K562 (cell line): ENCODE data around the gene BLZF1. TPM values are rescaled to one million over a fixed set of nuclear protein-coding genes. Genes with fewer than 3 reads are reported as not detected.

ENCODE experiments used
- ATAC-seq: fragments of 200-7000 bp; cut with Tn5 transposase; 3 replicates; pipeline ENCODE4 v1.9.1; 2020; ENCODE audit warnings: moderate library complexity
- BruUV-seq: library from RNA; stranded (reverse); fragments of 400-500 nt; replicated peaks from 2 replicates; lab custom pipeline; 2021; lab: Mats Ljungman, UMichigan
- CTCF ChIA-PET: fragments of 300-600 bp; formaldehyde crosslinking; extraction: SDS; loops from one replicate; lab custom pipeline; 2021; ENCODE audit warnings: low intra/inter-chr PET ratio; lab: Yijun Ruan, JAX
- POLR2A ChIA-PET: fragments of 300-600, 350-650 bp; sonication (Branson Sonifier 250); formaldehyde crosslinking; extraction: SDS; loops from one replicate; lab custom pipeline; 2021; ENCODE audit warnings: antibody characterized with exemption, inconsistent platforms; lab: Yijun Ruan, JAX
- DNase-seq, 4 experiments: peaks; one replicate each; pipeline versions ENCODE4 v3.0.0 to v3.0.0-alpha.2; 2011 to 2018; ENCODE audit warnings: low spot score in 3 of 4, mixed read lengths in 3 of 4; ENCODE audit errors: extremely low read depth in 1 of 4
- FAIRE-seq: peaks from 2 replicates; lab custom pipeline; 2011; peaks lifted over from hg19 to GRCh38; lab: Jason Lieb, UNC
- H2AFZ ChIP-seq: 2 replicates; pipeline ENCODE4 v1.6.0; 2011; ENCODE audit warnings: low read depth, low read length, control low read depth, inconsistent platforms
- H3K27ac ChIP-seq: fragments of 200-600 bp; 3 replicates; pipeline ENCODE4 v1.8.0; 2011; ENCODE audit warnings: low read depth, mild to moderate bottlenecking, control low read depth, inconsistent platforms, low read length, moderate library complexity, mixed read lengths; ENCODE audit errors: extremely low read depth
- H3K27me3 ChIP-seq, 2 experiments: fragments of 300-600 bp in 1 of 2; 2 replicates in 1 of 2; 3 replicates in 1 of 2; pipeline versions ENCODE4 v1.6.0 to v1.8.0; 2011; ENCODE audit warnings: inconsistent platforms in 2 of 2, low read length in 2 of 2, mild to moderate bottlenecking in 1 of 2, mixed read lengths in 1 of 2, moderate library complexity in 1 of 2; ENCODE audit not compliant: control insufficient read depth in 2 of 2, insufficient read depth in 2 of 2
- H3K36me3 ChIP-seq: fragments of 300-600 bp; 3 replicates; pipeline ENCODE4 v1.8.0; 2011; ENCODE audit warnings: mild to moderate bottlenecking, low read length, inconsistent platforms; ENCODE audit not compliant: control insufficient read depth, insufficient read depth
- H3K4me1 ChIP-seq, 2 experiments: fragments of 200-600 bp in 1 of 2; replicated peaks in 1 of 2; 2 replicates in 1 of 2; 3 replicates in 1 of 2; pipeline versions ENCODE4 v1.5.1 to v1.8.0; 2011; ENCODE audit warnings: inconsistent platforms in 2 of 2, low read length in 2 of 2, mild to moderate bottlenecking in 1 of 2, mixed read lengths in 1 of 2, moderate library complexity in 1 of 2; ENCODE audit not compliant: control insufficient read depth in 2 of 2, insufficient read depth in 2 of 2
- H3K4me2 ChIP-seq: 2 replicates; pipeline ENCODE4 v1.6.1; 2011; ENCODE audit warnings: low read length, control low read depth, inconsistent platforms, mixed read lengths; ENCODE audit not compliant: insufficient read depth
- H3K4me3 ChIP-seq: fragments of 200-600 bp; sonication (generic), shearing (Covaris generic); 2 replicates; pipeline ENCODE4 v1.5.1; 2016; ENCODE audit warnings: control low read depth, inconsistent platforms
- H3K79me2 ChIP-seq: fragments of 200-600 bp; 3 replicates; pipeline ENCODE4 v1.8.0; 2011; ENCODE audit warnings: low read length, inconsistent platforms; ENCODE audit not compliant: control insufficient read depth, insufficient read depth
- H3K9ac ChIP-seq, 2 experiments: 2 replicates each; pipeline versions ENCODE4 v1.6.0 to v1.6.1; 2011; ENCODE audit warnings: low read depth in 2 of 2, low read length in 2 of 2, control low read depth in 1 of 2, inconsistent platforms in 1 of 2, mild to moderate bottlenecking in 1 of 2, mixed read lengths in 1 of 2; ENCODE audit not compliant: insufficient read depth in 1 of 2
- H3K9me1 ChIP-seq: one replicate; pipeline ENCODE4 v1.6.0; 2011; ENCODE audit warnings: inconsistent platforms, mild to moderate bottlenecking, low read length, moderate library complexity; ENCODE audit not compliant: control insufficient read depth, insufficient read depth
- H3K9me3 ChIP-seq: replicated peaks from 2 replicates; pipeline ENCODE4 v1.5.1; 2011; ENCODE audit warnings: low read depth, low read length, inconsistent platforms; ENCODE audit not compliant: control insufficient read depth, insufficient read depth
- H4K20me1 ChIP-seq: replicated peaks from 2 replicates; pipeline ENCODE4 v1.6.1; 2011; ENCODE audit warnings: low read length, inconsistent platforms, mixed read lengths; ENCODE audit not compliant: control insufficient read depth, insufficient read depth
- ARHGAP35 ChIP-seq: fragments of 450-650 bp; IDR thresholded peaks from 2 replicates; pipeline ENCODE4 v1.6.1; 2018; ENCODE audit not compliant: partially characterized antibody
- ARNT ChIP-seq, 2 experiments: fragments of 450-650 bp; IDR thresholded peaks; 2 replicates each; pipeline ENCODE4 v1.6.1; 2016; ENCODE audit warnings: mild to moderate bottlenecking in 1 of 2
- BRD9 ChIP-seq: fragments of 450-650 bp; IDR thresholded peaks from 2 replicates; pipeline ENCODE4 v1.6.1; 2018; ENCODE audit warnings: low read depth; ENCODE audit not compliant: partially characterized antibody
- FOXP1 ChIP-seq: sonication (generic); formaldehyde crosslinking; IDR thresholded peaks from 2 replicates; pipeline ENCODE4 v1.8.0; 2022; ENCODE audit warnings: mild to moderate bottlenecking, missing genetic modification reagents
- GATAD2B ChIP-seq: fragments of 450-650 bp; IDR thresholded peaks from 2 replicates; pipeline ENCODE4 v1.6.1; 2017; ENCODE audit warnings: mild to moderate bottlenecking, borderline replicate concordance
- GTF2A2 ChIP-seq: IDR thresholded peaks from 2 replicates; pipeline ENCODE4 v1.6.1; 2016; ENCODE audit warnings: mild to moderate bottlenecking, missing genetic modification characterization, missing compliant biosample characterization
- MAFG ChIP-seq: fragments of 450-650 bp; conservative IDR thresholded peaks from 2 replicates; pipeline ENCODE4 v1.6.1; 2016; ENCODE audit warnings: missing genetic modification characterization, missing compliant biosample characterization
- NFYB ChIP-seq: IDR thresholded peaks from 2 replicates; pipeline ENCODE4 v1.6.1; 2011; ENCODE audit warnings: mild to moderate bottlenecking, moderate library complexity; ENCODE audit not compliant: insufficient read length; ENCODE audit errors: extremely low read depth
- NR2F6 ChIP-seq: fragments of 450-650 bp; formaldehyde crosslinking; IDR thresholded peaks from 2 replicates; pipeline ENCODE4 v1.4.0; 2020; ENCODE audit warnings: mild to moderate bottlenecking
- NR4A1 ChIP-seq, 2 experiments: fragments of 250-450 bp in 1 of 2; fragments of 450-650 bp in 1 of 2; sonication (Bioruptor Pico) in 1 of 2; IDR thresholded peaks; 2 replicates each; pipeline versions ENCODE4 v1.4.0 to v1.6.1; 2016 to 2020; ENCODE audit warnings: mild to moderate bottlenecking in 2 of 2, missing compliant biosample characterization in 1 of 2, missing genetic modification characterization in 1 of 2, moderate library complexity in 1 of 2
- RBM39 ChIP-seq: fragments of 200-400 bp; formaldehyde crosslinking; optimal IDR thresholded peaks from 2 replicates; pipeline ENCODE3; 2018; ENCODE audit warnings: low read depth, low read length
- SMAD4 ChIP-seq: fragments of 250-450 bp; sonication (Bioruptor Pico); conservative IDR thresholded peaks from 2 replicates; pipeline ENCODE4 v1.8.0; 2021; ENCODE audit warnings: inconsistent platforms, mild to moderate bottlenecking, moderate library complexity
- TRIM24 ChIP-seq, 2 experiments: fragments of 450-650 bp; IDR thresholded peaks; 2 replicates each; pipeline ENCODE4 v1.6.1; 2016
- TRIM28 ChIP-seq: fragments of 450-650 bp; IDR thresholded peaks from 2 replicates; pipeline ENCODE4 v1.6.1; 2017
- ZNF3 ChIP-seq: fragments of 250-450 bp; sonication (Bioruptor Pico); IDR thresholded peaks from 2 replicates; pipeline ENCODE4 v1.5.0; 2021; ENCODE audit warnings: mild to moderate bottlenecking, moderate library complexity
- WGBS: fragments of 100-300 bp; shearing (Covaris generic); methylation state at CpG from one replicate; pipeline ENCODE4 v1.1.6; 2016; ENCODE audit warnings: low coverage, mixed read lengths; ENCODE audit not compliant: insufficient coverage; ENCODE audit errors: missing lambda C conversion rate; 5-methylcytosine and 5-hydroxymethylcytosine counted together
- in situ Hi-C: fragments of 300-500 bp; cut with MboI; formaldehyde crosslinking; loops from 4 replicates; pipeline ENCODE4 v1.15.0; 2018; ENCODE audit warnings: inconsistent platforms, mixed read lengths
- intact Hi-C: fragments of 100-400 bp; cut with micrococcal nuclease; formaldehyde crosslinking; loops from 2 replicates; pipeline ENCODE4 v1.14.2; 2022
- polyA plus RNA-seq, 8 experiments: library from polyadenylated mRNA; depleted of rRNA in 4 of 8; stranded (reverse) in 5 of 8; unstranded in 3 of 8; fragments of >200 nt; fragmentation: Nextera tagmentation in 2 of 8; fragmentation: Illumina TruSeq in 1 of 8; extraction: Ambion mirVana in 2 of 8; extraction: Trizol in 1 of 8; gene quantifications; 2 replicates each; pipeline versions ENCODE4 v1.2.1 to v1.2.3, GENCODE V29; 2011 to 2014; ENCODE audit warnings: inconsistent platforms in 1 of 8, missing spikeins in 1 of 8
- total RNA-seq, 7 experiments: library from RNA; depleted of rRNA in 6 of 7; stranded (reverse); fragments of >200 nt in 6 of 7; fragmentation: Illumina TruSeq in 2 of 7; extraction: Trizol in 2 of 7; gene quantifications; 2 replicates each; pipeline versions ENCODE4 v1.2.1 to v1.2.3, GENCODE V29; 2011 to 2021; ENCODE audit warnings: low replicate concordance in 1 of 7
- TF ChIP-seq, protein P1 (sequence below): sonication (generic); formaldehyde crosslinking; IDR thresholded peaks from 2 replicates; pipeline ENCODE4 v1.8.1; 2023; ENCODE audit warnings: mild to moderate bottlenecking, missing genetic modification reagents
- TF ChIP-seq, protein P2 (sequence below): sonication (generic); formaldehyde crosslinking; IDR thresholded peaks from 2 replicates; pipeline ENCODE4 v1.8.1; 2022; ENCODE audit warnings: missing genetic modification reagents
- TF ChIP-seq, protein P3 (sequence below), 2 experiments: IDR thresholded peaks; 2 replicates each; pipeline ENCODE4 v1.6.1; 2012; ENCODE audit warnings: improper control_type of control experiment in 2 of 2, low read depth in 2 of 2, low read length in 2 of 2, borderline replicate concordance in 1 of 2

Gene BLZF1
- total and polyA plus RNA-seq, 9 of the 15 experiments (the other 6 are each of a cell fraction or from before 2014, with no cell fraction given), result 20.5 to 32.8 (median 25.3) TPM

DNA sequence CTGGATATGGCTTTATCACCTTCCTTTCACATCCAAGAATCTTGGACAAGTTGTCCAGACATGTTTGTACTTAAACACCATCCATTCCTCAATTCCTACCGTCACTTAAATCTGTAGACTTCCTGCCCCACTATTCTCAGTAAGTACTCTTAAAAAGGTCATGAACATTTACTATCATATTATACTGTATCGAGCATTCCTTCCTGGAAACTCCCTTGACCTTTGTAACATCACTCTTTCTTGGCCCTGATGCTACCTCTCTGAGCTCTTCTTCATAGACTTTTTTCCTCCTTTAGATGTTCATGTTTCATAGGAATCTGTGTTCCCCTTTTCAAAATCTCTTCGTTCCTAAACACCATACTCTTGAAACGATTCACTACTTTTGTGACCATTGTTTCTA is 15.5 kb downstream of the BLZF1 start:
- Histone ChIP-seq H3K79me2 (no peaks in the 10 kb centered on the region), H3K36me3 (peaks cover 76% of the 10 kb centered on the region), H3K4me1 (no peaks in the 10 kb centered on the region), H3K4me2 (no peak overlapping the region), H3K9me3 (no peaks in the 10 kb centered on the region), H3K9ac (no peak overlapping the region), H3K9me1 (no peaks in the 10 kb centered on the region), H3K27ac (no peak overlapping the region), H3K4me3 (no peak overlapping the region), H3K27me3 (no peaks in the 10 kb centered on the region), H2AFZ (no peak overlapping the region), H4K20me1 (no peaks in the 10 kb centered on the region)
- BruUV-seq, result no TSS peak
- FAIRE-seq, result no peak
- DNase-seq, result no peak
- intact Hi-C loops (no loop called here), in situ Hi-C loops (no loop called here)
- WGBS, result 70% methylated on average over 4 of the region's 4 CpGs
- ATAC-seq, result no peak
- POLR2A ChIA-PET, result interaction anchor here (1.4 kb wide), 1 partner anchor 15 kb away, joined by 4 read pairs; the partner anchor contains the start of genes BLZF1 and NME7
- CTCF ChIA-PET, result no interaction called here
- TF ChIP-seq, protein P1, sequence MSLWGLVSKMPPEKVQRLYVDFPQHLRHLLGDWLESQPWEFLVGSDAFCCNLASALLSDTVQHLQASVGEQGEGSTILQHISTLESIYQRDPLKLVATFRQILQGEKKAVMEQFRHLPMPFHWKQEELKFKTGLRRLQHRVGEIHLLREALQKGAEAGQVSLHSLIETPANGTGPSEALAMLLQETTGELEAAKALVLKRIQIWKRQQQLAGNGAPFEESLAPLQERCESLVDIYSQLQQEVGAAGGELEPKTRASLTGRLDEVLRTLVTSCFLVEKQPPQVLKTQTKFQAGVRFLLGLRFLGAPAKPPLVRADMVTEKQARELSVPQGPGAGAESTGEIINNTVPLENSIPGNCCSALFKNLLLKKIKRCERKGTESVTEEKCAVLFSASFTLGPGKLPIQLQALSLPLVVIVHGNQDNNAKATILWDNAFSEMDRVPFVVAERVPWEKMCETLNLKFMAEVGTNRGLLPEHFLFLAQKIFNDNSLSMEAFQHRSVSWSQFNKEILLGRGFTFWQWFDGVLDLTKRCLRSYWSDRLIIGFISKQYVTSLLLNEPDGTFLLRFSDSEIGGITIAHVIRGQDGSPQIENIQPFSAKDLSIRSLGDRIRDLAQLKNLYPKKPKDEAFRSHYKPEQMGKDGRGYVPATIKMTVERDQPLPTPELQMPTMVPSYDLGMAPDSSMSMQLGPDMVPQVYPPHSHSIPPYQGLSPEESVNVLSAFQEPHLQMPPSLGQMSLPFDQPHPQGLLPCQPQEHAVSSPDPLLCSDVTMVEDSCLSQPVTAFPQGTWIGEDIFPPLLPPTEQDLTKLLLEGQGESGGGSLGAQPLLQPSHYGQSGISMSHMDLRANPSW, result no peak
- TF ChIP-seq FOXP1 (CRISPR knock-in tag) (no peak), ARNT (IDR thresholded peaks at IDR 0.05) (no peak), NR4A1 (CRISPR knock-in tag; IDR thresholded peaks at IDR 0.05) (no peak), NR4A1 (tag; IDR thresholded peaks at IDR 0.05) (no peak), NFYB (no peak), GTF2A2 (no peak), GATAD2B (no peak), TRIM24 (IDR thresholded peaks at IDR 0.05) (no peak), ARHGAP35 (no peak), NR2F6 (CRISPR knock-in tag) (no peak), MAFG (tag) (no peak), RBM39 (no peak), TRIM28 (no peak), SMAD4 (CRISPR knock-in tag) (no peak), BRD9 (no peak), ZNF3 (CRISPR knock-in tag) (no peak)
- TF ChIP-seq, protein P2, sequence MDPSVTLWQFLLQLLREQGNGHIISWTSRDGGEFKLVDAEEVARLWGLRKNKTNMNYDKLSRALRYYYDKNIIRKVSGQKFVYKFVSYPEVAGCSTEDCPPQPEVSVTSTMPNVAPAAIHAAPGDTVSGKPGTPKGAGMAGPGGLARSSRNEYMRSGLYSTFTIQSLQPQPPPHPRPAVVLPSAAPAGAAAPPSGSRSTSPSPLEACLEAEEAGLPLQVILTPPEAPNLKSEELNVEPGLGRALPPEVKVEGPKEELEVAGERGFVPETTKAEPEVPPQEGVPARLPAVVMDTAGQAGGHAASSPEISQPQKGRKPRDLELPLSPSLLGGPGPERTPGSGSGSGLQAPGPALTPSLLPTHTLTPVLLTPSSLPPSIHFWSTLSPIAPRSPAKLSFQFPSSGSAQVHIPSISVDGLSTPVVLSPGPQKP (CRISPR knock-in tag), result no peak
- TF ChIP-seq, protein P3, sequence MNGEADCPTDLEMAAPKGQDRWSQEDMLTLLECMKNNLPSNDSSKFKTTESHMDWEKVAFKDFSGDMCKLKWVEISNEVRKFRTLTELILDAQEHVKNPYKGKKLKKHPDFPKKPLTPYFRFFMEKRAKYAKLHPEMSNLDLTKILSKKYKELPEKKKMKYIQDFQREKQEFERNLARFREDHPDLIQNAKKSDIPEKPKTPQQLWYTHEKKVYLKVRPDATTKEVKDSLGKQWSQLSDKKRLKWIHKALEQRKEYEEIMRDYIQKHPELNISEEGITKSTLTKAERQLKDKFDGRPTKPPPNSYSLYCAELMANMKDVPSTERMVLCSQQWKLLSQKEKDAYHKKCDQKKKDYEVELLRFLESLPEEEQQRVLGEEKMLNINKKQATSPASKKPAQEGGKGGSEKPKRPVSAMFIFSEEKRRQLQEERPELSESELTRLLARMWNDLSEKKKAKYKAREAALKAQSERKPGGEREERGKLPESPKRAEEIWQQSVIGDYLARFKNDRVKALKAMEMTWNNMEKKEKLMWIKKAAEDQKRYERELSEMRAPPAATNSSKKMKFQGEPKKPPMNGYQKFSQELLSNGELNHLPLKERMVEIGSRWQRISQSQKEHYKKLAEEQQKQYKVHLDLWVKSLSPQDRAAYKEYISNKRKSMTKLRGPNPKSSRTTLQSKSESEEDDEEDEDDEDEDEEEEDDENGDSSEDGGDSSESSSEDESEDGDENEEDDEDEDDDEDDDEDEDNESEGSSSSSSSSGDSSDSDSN (IDR thresholded peaks at IDR 0.05; ENCODE audit: borderline replicate concordance in 1 of 2, low read depth in 2 of 2, low read length in 2 of 2), result no peak
